NCI-H2171 (cell line): Measurements from ENCODE around the gene OXLD1.
"Not testable (repeated sequence)": the region's sequence is repeated elsewhere in the genome, so short reads cannot be mapped to it uniquely, and the experiment has no call there.

Experiments used
- DNase-seq: peaks from one replicate; lab custom pipeline; 2025; lab: John Stamatoyannopoulos, UW

Gene OXLD1

DNA sequence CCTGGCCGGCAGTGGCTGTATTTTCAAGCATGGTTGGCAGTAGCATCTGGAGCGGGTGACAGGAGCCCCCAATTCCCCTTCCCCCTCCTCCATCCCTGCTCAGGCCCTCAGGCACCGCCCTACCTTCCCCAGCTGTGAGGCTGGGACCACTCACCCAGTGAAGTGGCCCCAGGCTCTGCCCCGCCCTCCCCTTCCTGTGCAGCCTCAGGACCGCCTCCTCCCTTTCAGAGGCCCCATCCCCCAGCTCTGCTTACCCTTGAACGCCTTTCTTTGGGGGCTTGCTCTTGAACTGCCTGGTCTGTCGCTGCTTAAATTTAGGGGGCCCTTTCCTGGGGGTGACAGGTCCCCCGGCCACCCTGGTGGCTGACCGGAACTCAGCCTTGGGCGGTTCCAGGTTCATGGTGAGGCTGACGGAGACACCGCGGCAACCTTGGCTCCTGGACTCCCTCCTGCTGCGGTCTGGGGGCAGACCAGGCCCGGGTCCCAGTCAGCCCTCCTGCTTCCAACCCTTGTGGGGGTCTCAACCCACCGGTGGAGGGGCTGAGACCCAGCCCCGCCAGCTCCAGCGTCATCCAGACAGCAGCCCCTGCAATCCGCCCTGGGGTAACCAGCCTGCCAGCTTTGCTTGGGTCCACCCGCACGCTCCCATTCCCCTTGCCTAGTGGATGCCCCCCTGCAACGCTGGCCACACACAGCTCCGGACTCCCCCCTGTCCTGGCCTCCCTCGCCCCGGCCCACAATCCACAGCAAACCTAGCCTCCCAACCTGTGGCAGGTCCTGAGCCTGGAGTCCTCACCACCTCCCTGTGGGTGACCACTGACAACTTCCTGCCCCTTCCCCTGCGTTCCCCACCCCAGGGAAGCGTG is 13.3 kb downstream of the OXLD1 start:
- DNase-seq = no peak

DNA sequence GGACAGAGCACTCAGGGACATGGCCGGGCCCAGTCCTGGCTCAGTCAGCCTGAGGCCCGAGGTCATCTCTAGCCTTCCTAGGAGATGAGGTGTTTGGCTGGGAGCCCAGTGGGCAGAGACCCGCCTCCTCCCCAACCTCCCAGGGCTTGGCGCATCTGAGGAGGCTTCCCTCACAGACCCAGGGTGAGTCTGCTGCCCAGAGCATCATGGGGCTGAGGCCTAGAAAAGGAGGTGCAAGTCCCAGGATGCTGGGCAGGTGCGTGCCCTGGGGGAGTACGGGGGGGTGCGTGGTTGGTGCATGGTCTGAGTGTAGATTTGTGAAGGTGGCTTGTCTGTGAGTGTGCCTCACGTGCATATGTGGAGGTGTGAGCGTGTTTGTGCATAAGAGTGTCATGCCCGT is 14.7 kb downstream of the OXLD1 start:
- DNase-seq = no peak

GRCh38 chr17:81650951-81651350 is 15.5 kb downstream of the OXLD1 start:
- no peak for DNase-seq

- no peak for DNase-seq
Measured at GRCh38 chr17:81648707-81649085, 17.7 kb downstream of the OXLD1 start.

DNA sequence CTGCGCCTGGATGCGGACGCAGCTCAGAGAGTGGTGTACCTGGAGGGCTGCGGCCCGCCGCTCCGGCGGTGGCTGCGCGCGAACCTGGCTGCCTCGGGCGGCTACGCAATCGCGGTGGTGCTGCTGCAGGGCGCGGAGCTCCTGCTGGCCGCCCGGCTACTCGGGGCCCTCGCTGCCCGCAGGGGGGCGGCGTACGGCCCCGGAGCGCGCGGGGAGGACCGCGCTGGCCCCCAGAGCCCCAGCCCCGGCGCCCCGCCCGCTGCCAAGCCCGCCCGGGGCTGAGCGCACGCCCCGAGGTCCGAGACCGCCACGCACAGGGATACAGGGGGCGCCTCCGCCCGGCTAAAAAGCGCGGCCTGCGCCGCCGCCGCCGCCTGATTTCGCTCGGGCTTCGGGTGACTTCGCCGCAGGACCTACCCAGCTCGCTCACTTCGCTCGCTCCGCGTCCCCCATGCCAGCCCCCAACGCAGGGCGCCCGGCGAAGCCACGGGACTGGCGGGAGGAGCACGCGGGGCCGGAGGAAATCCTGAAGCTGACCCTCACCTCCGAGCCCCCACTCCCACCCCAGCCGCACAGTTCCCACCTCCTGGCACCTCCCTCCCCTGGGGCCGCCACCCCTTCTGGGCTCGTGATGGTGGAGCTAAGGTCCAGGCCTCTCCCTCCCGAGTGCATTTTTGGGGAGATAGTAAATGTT is 18.2 kb downstream of the OXLD1 start:
- no peak for DNase-seq

GRCh38 chr17:81647640-81648012 is 18.8 kb downstream of the OXLD1 start:
- DNase-seq = no peak

GRCh38 chr17:81646869-81647600 is 19.4 kb downstream of the OXLD1 start:
- DNase-seq = no peak

DNA sequence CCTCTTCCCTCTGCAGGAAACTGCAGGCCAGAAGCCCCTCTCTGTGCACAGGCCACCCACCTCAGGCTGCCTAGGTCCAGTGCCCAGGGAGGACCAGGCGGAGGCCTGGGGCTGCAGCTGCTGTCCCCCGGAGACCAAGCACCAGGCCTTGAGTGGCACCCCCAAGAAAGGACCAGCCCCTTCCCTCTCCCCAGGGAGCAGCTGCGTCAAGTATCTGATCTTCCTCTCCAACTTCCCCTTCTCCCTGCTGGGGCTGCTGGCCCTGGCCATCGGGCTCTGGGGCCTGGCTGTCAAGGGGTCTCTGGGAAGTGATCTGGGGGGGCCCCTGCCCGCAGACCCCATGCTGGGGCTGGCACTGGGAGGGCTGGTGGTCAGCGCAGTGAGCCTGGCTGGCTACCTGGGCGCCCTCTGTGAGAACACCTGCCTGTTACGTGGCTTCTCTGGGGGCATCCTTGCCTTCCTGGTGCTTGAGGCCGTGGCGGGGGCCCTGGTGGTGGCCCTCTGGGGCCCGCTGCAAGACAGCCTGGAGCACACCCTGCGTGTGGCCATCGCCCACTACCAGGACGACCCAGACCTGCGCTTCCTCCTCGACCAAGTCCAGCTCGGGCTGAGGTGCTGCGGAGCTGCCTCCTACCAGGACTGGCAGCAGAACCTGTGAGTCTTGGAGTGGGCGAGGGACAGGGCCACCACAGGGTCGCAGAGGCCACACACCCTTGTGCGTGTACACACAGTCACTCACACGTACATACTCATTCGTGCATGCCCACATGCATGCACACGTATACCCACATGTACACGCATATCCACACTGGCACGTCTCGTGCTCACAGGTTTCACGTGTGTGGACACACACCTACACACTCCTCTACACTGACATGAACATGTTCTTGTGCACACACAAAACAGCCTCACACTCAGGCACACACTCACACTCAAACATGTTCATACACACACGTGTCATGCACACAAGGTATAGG is 21.1 kb downstream of the OXLD1 start:
- no peak for DNase-seq

DNA sequence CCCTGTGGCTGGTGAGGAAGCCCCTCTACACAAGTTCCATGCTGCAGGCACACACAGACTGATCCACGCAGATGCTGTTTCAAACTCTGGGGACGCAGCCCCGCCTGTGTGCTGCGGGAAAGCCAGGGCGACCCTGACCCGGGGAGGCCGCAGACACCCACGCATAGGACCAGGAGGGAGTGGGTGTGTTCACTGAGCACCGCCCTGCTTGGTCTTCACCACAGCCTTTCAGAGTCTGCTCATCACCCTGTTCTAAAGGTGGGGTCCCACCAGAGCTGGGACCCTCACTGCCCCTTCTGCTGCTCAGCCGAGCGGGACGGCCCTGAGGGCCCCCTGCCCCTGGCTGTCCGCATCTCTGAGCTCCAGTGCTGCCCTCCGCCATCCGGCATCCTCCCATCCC is 21.9 kb downstream of the OXLD1 start:
- DNase-seq = no peak

DNA sequence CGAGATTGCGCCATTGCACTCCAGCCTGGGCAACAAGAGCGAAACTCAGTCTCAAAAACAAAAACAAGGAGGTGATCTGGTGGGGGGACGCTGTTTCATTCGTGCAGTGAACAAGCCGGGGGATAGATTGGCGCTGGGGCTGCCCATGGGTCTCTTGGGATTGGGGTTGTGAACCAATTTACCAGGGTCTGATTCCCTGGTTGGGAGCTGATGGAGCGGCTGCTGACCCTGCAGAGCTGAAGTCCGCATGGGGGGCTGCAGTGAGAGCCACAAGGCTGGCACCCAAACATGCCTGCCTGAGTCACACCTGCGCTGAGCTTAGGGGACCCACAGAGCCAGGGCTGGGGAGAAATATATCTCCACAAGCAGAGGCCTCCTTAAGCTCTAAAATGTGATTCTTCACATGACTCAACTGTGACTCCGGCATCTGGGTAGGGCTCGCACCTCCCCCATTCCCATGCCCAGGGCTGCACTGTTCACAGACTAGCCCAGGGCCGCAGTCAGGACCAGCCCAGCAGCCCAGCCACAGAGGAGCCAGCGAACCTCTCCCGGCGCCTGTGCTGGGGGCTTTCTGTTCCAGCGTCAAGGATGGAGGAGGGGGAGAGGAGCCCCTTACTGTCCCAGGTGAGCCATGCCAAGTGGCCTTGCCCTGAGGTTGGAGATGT is 24.4 kb downstream of the OXLD1 start:
- no peak for DNase-seq

DNA sequence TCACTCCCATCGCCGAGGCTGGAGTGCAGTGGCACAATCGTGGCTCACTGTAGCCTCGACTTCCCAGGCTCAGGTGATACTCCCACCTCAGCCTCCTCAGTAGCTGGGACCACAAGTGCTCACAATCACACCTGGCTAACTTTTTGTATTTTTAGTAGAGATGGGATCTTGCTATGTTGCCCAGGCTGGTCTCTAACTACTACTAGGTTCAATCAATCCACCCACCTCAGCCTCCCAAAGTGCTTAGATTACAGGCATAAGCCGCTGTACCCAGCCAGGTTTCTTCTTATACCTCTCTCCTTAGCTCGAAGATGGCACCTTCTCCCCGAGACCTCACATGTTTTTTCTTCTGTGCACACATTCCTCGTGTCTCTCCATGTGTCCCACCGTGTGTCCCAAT is 26.4 kb downstream of the OXLD1 start:
- no peak for DNase-seq

- no peak for DNase-seq
Measured at GRCh38 chr17:81638683-81639082, 27.7 kb downstream of the OXLD1 start.

DNA sequence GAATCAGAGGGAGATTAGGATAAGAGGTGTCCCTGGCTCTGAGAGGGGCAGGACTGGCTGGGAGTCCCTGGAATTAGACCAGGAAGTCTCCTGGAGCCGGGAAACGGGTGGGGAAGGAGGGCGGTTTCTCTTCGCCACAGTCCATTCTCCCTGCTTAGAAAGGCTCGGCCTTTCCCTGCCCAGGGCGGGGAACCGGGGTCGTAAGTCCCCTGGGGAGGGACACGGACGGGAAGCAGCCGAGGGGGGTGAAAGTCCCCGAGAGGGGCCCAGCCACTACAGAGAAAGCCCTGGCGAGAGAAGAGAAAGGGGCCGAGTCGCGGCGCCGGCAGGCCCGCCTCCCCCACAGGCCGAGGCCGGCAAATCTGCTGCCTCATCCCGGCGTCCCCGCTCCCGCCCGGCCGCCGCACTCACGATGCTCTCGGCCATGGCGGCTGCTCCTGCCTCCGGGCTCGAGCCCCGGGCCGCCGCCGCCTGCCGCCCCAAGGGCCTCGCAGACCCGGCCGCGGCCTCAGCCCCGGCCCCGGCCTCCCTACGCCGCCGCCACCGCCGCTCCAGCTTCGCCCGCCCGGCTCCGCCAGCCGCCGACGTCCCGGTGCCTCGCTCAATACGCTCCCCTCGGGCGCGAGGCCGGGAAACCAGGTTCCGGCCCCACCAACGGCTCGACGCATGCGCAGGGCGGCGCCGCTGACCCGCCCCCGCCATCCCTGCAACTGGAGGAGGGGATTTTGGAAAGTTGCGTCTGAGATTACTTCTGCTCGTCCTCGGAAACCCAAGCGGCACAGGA is 29.7 kb downstream of the OXLD1 start, which contains the start of the genes NPLOC4 and TSPAN10:
TSS of gene NPLOC4 (minus strand) at position 608 of the 784 bp plus-strand sequence. CDS start at position 426, 182 bp downstream.
TSS of gene TSPAN10 (plus strand) at position 692 of the 784 bp plus-strand sequence. CDS start 5,217 bp downstream, outside the sequence.
- DNase-seq = peak; percentile 78

DNA sequence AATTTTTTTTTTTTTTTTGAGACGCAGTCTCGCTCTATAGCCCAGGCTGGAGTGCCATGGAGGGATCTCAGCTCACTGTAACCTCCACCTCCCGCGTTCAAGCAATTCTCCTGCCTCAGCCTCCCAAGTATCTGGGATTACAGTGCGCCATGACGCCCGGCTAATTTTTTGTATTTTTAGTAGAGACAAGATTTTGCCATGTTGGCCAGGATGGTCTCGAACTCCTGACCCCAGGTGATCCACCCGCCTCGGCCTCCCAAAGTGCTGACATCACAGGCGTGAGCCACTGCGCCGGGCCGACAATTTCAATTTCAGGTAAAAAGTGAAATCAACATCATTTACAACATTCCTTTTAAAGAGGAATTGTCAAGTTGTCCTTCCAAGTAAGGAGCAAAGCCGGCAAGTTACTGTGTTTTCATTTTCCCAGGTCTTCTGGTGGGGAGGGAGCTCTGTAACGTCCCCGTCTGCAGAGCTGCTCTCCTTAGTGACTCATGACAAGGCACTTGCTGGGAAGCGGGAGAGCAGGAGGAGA is 30.4 kb downstream of the OXLD1 start:
- DNase-seq = no peak

GRCh38 chr17:81635431-81635830 is 31.0 kb downstream of the OXLD1 start:
- no peak for DNase-seq

- DNase-seq = no peak
Measured at GRCh38 chr17:81631482-81631881, 34.9 kb downstream of the OXLD1 start.

- no peak for DNase-seq
Measured at GRCh38 chr17:81630274-81630673, 36.1 kb downstream of the OXLD1 start.

DNA sequence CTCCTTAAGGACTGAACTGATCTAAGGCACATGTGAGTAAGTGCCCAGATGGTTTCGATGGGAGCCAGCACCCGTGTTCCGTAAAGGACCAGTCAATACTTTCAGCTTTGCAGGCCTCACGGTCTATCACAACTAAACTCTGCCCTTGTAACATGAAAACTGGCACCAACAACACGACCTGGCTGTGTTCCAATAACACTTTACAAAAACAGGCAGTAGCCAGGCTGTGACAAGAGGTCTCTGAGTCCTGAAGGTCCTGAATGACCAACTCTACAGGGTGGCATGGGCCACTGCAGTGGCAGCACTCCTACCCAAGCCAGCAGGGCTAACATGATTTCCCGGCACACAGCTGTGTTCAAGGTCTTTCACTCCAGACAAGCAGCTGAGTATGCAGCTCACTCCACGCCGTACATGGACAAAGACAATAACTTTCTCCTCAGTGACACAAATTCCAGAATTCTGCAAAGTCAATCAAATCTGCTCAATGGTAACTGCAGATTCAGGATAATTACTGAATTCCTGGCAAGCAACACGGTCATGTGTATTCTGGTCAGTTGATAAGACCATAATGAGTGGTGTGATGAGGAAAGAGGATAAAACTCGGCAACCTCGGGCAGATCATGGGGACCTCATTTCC is 44.8 kb downstream of the OXLD1 start:
- DNase-seq = no peak

DNA sequence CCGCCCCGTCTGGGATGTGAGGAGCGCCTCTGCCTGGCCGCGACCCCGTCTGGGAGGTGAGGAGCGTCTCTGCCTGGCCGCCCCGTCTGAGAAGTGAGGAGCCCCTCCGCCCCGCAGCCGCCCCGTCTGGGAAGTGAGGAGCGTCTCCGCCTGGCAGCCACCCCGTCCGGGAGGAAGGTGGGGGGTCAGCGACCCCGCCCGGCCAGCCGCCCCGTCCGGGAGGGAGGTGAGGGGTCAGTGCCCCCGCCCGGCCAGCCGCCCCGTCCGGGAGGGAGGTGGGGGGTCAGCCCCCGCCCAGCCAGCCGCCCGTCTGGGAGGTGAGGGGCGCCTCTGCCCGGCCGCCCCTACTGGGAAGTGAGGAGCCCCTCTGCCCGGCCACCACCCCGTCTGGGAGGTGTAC is 48.1 kb downstream of the OXLD1 start:
- DNase-seq = not testable (repeated sequence)
